HG03378 (cell line): ENCODE data around the gene MSL1.

ENCODE experiments used
- ATAC-seq: cut with Tn5 transposase; IDR thresholded peaks from one replicate; pipeline ENCODE4 v1.9.1; 2021; ENCODE audit warnings: mild to moderate bottlenecking, moderate library complexity; ENCODE audit not compliant: unreplicated experiment

The MSL1 gene, protein sequence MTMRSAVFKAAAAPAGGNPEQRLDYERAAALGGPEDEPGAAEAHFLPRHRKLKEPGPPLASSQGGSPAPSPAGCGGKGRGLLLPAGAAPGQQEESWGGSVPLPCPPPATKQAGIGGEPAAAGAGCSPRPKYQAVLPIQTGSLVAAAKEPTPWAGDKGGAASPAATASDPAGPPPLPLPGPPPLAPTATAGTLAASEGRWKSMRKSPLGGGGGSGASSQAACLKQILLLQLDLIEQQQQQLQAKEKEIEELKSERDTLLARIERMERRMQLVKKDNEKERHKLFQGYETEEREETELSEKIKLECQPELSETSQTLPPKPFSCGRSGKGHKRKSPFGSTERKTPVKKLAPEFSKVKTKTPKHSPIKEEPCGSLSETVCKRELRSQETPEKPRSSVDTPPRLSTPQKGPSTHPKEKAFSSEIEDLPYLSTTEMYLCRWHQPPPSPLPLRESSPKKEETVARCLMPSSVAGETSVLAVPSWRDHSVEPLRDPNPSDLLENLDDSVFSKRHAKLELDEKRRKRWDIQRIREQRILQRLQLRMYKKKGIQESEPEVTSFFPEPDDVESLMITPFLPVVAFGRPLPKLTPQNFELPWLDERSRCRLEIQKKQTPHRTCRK

DNA sequence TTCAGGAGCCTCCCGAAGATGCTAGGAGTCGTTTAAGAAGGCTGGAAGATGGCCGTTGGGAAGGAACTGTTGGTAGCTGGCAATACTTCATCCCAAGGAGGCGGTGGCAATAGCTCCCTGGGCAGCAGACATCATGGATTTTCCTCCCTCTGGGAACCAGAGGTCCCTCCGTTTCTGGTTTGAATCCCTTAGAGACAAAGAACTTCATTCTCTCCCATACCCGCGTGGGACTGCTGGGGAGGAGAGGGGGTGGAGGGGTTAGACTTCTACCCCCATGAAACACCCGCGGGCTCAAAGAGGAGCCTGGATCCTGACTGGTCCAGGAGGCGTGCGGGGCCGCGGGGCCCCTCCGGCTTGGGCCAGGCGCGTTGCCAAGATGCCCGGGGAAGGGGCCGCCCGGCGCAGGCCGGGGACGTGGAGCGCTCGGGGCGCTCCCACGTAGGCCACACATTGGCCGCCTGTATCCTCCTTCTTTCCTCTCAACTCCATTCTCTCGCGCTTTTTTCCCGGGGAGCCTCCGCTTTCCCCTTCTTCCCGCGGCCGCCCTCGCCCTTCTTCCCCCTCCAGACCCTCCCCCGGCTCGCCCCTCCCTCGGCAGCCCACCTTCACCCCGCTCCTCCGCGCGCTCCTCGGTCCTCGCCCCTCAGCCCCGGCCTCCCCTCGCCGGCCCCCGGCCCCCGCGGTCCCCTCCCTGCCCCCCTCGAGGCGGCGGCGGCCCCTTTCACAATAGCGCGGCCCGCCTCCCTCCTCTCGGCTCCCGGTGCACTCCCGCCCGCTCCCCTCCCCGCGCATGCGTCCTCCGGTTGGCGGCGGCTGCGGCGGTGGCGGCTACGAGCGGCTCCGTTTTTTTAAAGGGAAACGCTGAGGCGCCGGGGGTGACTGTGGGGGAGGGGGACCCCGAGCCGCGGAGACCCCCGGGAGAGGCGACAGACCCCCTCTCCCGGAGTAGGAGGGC is at the start of gene MSL1:
TSS of gene MSL1 (plus strand) at position 791 of the 955 bp plus-strand sequence. CDS start 642 bp downstream, outside the sequence.
- no peak for ATAC-seq

DNA sequence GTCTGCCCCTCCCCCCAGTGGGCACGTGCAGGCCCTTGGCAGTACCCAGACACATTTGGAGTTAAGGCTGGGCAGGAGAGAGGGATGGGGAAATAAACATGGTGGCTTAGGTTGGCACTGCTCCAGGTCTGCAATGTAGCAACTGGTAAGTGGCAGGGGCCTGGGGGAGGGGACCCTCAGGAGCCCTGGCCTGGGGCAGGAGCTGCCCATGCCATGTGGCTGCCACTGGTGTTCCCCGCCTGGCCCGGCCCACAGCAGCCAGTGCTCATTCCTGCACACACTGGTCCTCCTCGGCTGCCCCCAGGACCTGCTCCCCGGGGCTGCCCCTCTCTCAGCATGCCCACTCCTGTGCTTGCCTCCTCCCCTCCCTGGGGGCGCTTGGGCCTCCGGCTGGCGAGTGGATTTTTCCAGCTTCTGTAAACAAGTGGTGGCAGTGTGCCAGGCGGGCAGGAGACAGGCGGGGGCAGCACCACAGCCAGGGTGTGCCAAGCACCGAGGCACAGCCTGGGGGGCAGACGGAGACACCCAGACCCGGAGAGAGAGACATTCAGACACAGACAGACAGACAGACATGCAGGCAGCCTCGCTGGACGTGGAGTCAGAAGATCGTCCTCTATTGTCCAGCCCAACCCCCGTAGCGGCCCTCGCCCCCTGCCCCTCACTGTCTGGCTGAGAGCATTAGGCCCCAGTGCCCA is 49.6 kb upstream of the MSL1 start:
- no peak for ATAC-seq

DNA sequence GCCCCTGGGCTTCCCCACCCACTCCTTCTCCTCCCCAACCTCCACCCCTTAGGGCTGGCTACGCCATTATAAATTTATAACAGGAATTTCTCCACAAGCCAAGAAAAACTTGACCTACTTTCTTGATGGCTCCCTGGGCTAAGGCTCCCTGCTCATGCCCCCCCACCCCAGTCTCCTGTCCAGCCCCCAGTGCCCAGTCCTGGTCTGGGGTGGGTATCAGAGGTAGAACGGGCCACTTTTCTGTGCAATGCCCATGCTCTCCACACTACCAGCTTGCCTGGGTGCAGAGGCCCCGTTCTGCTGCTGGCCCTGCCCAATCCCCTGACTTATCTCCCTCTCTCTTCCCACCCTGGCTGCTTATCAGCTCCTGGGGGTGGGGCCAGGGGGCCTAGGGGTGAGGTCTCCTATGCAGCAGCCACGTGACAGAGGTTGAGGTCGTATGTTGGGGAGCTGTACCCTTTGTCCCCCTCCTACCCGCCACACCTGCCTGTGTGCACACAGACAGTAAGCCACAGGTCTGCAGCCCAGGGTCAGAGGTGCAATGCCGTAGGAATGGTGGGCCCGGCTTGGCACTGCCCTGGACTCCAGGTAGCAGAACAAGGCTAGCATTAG is 48.9 kb upstream of the MSL1 start:
- no peak for ATAC-seq

DNA sequence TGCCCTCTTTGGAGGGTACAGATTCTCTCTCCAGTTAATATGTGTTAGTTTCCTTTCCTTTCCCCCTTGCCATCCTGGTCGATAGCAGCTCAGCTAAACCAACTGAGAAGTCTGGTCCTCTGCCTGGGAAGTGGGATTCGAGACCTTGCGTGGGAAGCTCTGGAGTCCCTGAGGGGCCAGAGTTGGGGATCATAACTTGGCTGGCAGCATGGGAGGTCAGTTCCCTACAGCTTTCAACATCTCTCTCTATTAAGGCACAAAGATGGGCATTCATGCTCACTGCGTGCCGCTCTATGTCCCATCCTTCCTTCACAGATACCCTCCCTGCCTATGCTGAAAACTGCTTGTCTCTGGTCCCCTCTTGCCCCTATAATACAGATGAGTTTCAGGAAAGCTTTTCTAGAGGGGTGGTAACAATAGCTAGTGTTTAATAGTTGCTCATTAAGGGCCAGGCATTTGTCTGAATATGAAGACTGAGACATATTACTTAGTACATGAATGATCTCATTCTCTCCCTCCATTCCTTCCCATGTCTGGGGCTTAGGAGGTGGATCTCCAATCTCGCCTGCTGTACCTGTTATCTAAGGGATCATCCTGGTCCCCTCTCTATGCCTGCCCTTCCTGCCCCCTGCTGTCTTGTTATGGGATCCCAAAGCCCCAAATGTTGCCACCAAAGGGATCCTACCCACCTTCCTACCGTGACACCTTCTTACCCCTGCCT is 48.2 kb upstream of the MSL1 start:
- no peak for ATAC-seq

DNA sequence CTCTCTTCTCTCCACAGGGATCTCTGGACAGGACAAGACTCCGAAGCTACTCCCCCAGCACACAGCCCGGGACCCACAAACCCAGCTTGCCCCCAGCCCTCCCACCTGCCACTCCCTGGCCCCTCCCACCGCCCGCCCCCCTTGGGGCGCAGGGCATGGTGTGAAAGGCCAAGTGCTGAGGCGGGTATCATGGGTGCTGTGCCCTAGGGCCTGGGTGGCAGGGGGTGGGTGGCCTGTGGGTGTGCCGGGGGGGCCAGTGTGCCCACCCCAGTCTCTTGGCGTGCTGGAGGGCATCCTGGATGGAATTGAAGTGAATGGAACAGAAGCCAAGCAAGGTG is 47.6 kb upstream of the MSL1 start:
- no peak for ATAC-seq

DNA sequence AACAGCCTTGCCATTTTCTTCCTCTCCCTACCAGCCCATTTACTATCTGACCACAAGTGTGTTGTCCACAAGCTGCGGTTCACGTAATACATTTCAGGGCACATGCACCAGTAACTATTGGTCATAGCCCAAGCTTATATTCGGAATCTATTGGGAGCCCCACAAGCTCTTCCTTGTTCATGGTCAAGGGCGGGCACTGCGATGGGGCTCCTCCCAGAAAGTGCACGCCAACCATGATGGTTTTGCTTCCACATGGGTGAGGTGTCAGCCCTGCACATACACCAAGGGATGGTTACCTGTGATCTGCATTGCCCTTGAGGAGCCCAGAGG is 46.9 kb upstream of the MSL1 start:
- no peak for ATAC-seq

DNA sequence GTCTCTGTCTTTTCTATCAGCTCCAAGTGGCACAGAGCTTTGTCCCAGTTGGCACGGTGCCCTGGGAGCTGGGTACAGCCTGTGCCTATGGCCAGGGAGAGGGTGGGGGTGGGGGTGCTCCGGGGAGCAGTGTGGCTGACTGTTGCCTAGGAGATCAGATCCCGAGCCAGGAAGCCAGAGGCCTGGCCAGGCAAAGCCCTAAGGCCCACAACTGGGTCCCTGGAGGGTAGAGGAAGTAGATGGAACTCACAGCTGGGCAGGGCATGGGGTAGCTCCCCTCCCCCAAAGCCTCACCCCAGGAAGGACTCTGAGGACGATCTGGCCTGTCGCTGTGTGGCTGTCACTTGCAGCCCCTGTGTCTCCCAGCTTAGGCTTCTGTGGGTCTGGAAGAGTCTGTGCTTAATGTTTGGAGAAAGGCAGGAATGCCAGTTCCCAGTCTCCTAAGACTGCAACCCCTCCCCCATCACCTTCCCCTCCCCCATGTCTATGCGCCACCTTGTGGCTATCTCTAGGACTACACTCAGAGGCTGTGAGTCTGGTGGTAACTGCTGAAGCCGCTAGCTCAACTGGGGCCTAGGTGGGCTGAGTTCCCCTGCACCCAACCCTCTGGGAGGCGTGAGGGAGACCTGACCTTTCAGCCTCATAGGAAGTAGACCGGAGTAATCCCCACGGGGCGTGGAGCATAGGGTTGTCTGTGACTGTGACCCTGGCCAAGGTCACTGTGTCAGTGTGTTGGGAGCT is 46.4 kb upstream of the MSL1 start:
- no peak for ATAC-seq

DNA sequence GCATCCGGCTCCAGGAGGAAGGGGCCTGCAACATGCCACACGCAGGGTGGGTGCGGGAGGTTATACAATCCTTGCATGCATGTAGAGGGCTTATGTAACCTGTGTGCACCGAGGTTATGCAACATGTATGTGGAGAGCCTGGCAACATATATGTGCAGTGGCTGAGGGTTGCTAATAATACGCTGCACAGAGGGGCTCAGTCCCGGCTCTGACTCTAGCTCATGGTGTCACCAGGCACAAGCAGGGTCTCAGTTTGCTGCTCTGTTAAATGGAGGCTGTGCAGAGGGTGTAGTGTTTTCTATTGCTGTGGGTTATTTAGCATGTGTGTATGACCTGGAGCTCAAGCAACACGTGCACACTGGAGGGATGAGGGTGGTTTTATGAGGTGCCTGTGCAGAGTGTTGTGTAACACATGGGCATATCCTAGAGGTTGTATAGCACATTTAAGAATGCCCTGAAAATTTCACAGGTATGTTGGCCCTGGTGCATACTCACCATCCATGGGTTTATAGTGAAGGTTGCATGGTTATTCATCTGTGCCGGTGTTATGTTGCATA is 45.8 kb upstream of the MSL1 start:
- ATAC-seq: no peak

DNA sequence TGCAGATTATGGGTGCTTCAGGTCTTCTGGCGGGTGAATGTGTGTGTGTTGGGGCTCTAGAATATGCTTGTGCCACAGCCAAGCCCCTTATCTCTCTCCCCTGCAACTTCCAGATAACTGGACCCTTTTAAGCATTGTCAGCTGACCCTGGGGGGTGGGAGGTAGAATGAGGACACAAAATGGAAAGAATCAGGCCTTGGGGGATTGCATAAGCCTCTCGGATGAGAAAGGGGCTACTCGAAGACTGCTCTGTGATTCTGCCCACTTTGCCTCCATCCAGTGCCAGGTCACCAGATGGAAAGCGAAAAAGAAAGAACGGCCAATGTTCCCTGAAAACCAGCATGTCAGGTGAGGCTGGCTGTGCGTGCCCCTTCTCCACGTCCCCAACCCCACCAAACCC is 45.2 kb upstream of the MSL1 start:
- no peak for ATAC-seq

DNA sequence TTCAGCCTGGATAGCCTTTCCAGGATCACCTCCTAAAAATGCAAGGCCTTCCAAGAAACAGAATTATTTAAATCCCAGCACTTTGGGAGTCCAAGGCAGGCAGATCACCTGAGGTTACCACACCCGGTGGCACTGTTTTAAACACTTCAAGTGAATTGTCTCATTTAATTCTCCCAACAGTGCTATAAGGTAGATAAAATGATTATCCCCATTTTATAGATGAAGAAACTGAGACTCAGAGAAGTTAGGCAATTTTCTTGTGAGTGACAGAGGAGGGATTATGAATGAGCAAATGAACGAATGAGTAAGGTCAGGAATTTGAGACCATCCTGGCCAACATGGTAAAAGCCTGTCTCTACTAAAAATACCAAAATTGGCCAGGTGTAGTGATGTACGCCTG is 42.2 kb upstream of the MSL1 start:
- no peak for ATAC-seq

DNA sequence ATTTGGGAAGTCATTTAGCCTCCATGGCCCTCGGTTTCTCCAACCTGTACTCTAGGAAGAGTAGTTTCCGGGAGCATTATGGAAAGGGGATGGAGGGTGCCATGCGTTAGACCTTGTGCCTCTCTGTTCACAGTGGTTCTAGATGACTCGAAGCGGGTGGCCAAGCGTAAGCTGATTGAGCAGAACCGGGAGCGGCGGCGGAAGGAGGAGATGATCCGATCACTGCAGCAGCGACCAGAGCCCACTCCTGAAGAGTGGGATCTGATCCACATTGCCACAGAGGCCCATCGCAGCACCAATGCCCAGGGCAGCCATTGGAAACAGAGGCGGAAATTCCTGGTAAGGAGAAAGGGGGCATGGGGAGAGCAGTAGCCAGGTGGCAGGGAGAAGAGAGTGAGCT is 37.3 kb upstream of the MSL1 start:
- no peak for ATAC-seq

DNA sequence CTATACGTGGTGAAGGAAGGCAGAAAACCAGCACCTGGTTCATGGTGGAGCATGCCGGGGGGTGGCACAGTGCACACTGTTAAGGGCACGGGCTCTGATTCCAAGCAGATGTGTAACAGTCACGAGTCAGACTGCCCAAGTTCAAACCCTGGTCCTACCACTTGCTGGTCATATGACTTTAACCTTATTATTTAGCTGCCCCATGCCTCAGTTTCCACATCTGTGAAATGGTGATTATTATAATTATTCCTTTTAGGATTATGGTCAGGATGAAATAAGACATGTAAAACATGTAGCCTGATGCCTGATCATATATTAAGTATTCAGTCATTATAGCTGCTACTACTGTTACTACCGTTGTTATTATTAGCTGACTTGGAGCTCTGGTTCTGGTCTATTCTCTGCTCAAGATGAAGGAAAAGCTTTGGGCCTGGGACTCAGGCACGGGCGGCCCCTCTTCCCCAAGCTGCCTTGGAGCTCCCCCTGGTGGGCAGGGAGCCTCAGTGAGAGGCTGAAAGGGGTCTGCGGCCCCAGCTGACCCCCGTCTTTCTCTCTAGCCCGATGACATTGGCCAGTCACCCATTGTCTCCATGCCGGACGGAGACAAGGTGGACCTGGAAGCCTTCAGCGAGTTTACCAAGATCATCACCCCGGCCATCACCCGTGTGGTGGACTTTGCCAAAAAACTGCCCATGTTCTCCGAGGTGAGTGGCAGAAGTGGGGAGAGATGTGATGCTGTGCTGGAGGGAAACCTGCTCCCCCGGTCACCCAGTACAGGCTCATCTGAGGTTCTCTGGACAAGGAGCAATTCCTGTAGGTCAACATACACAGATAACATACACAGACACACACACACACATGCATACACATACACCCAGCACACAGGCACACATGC is 35.4 kb upstream of the MSL1 start:
- no peak for ATAC-seq

DNA sequence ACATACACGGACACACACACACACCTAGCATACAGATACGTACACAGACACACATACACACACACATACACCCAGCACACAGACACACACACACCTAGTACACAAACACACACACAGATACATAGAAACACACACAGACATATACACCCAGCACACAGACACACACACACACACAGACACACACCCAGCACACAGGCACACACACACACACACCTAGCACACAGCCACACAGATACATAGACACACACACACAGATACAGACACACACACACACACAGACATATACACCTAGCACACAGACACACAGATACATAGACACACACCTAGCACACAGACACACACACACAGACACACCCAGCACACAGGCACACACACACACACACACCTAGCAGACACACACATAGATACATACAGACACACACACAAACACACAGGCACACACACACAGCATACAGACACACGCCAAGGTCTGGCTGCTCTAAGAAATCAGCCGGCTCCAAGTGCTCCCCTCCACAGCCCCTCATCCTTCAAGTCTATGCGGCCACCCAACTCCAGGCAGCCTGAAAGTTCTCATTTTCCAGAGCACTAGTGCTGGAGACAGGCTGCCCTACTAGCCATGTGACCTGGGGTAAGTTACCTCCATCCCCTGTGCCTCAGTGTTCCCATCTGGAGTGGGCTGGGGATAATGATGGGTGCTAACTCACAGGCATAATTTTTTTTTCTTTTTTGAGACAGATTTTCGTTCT is 34.5 kb upstream of the MSL1 start:
- ATAC-seq: no peak

DNA sequence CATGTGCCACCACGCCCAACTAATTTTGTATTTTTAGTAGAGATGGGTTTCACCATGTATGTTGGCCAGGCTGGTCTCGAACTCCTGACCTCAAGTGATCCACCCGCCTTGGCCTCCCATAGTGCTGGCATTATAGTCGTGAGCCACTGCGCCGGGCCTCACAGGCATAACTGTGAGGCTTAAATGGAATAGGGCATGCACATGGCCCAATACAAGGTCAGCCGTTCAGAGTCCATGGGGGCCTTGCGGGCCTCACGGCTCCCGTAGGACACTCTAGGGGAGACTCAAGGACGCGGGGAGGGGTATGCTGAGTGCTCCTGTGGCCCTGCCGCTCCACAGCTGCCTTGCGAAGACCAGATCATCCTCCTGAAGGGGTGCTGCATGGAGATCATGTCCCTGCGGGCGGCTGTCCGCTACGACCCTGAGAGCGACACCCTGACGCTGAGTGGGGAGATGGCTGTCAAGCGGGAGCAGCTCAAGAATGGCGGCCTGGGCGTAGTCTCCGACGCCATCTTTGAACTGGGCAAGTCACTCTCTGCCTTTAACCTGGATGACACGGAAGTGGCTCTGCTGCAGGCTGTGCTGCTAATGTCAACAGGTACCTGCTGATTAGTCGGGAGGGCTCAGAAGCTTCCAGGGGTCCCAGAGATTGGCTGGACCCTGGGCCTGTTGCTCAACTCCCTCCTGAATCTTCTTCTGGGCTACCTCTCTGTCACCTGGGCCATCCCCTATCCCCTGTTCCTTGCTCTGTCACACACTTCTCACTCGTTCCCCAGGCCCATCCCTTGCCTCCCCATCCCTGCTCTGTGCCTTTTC is 33.7 kb upstream of the MSL1 start:
- ATAC-seq: no peak

DNA sequence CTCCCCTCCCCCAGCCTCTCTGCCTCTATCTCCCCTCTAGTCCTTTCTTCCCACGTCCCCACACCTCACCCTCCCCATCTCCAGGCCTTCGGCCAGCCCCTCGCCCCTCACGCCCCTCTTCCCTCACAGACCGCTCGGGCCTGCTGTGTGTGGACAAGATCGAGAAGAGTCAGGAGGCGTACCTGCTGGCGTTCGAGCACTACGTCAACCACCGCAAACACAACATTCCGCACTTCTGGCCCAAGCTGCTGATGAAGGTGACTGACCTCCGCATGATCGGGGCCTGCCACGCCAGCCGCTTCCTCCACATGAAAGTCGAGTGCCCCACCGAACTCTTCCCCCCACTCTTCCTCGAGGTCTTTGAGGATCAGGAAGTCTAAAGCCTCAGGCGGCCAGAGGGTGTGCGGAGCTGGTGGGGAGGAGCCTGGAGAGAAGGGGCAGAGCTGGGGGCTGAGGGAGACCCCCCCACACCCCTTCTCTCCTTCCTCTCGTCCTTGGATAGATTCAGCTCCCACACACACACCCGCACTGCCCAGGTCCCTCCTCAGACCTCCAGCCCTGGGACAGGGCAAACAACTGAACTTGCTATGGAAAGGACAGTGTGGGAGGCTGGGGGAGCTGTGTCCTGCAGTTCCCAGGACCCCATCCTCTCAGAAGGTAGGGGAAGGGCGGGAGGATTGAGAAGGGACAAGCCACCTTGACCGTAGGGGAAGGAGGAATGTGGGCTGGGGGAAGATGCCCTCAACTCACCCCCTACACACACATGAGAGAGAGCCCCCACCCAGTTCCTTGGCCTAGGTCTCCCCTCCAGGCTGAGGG is 32.5 kb upstream of the MSL1 start:
- ATAC-seq: no peak
